ENCODE data around the gene SUFU. TPM values are rescaled to one million over a fixed set of nuclear protein-coding genes. Genes with fewer than 3 reads are reported as not detected.

The SUFU gene
- total and polyA plus RNA-seq, 2 of the 13 experiments (the other 11 are each of a cell fraction or from before 2014, with no cell fraction given) = 2.9 to 5.5 TPM

DNA sequence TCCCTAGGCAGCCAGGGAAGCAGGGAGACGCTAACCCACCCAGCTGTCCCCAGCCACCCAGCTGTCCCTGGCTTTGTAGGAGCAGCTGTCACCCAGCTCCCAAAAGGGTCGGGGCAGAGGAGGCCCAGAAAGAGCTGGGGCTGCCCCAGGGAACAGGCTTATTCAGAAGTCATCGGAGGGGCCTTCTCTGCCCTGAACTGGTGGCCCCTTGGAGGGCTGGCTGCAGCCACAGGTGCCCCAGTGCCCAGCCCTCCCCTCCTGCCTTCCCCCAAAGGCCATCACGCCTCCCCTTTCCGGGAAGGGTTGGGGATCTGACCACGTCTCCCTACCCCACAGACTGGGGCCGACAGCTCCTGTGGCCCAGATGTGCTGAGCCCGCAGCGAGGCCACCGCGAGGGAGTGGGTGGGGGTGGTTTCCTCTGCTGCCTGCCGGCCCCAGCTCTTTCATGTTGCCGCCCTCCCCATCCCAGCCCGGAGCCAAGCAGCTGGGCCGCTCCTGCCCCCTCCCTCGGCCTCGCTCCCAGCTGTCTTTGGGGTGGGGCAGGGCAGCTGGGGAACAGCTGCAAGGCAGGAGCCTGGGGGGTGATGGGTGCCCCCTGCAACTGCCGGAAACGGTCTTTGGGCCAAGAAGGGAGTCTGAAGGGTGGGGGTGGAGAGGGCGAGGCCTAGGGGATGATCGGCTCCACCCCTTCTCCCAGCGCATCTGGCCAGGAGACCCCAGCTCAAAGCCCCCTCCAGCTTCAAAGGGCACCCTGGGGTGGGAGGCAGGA, 157.3 kb downstream of the SUFU start (continued):
- TF ChIP-seq, protein P1, sequence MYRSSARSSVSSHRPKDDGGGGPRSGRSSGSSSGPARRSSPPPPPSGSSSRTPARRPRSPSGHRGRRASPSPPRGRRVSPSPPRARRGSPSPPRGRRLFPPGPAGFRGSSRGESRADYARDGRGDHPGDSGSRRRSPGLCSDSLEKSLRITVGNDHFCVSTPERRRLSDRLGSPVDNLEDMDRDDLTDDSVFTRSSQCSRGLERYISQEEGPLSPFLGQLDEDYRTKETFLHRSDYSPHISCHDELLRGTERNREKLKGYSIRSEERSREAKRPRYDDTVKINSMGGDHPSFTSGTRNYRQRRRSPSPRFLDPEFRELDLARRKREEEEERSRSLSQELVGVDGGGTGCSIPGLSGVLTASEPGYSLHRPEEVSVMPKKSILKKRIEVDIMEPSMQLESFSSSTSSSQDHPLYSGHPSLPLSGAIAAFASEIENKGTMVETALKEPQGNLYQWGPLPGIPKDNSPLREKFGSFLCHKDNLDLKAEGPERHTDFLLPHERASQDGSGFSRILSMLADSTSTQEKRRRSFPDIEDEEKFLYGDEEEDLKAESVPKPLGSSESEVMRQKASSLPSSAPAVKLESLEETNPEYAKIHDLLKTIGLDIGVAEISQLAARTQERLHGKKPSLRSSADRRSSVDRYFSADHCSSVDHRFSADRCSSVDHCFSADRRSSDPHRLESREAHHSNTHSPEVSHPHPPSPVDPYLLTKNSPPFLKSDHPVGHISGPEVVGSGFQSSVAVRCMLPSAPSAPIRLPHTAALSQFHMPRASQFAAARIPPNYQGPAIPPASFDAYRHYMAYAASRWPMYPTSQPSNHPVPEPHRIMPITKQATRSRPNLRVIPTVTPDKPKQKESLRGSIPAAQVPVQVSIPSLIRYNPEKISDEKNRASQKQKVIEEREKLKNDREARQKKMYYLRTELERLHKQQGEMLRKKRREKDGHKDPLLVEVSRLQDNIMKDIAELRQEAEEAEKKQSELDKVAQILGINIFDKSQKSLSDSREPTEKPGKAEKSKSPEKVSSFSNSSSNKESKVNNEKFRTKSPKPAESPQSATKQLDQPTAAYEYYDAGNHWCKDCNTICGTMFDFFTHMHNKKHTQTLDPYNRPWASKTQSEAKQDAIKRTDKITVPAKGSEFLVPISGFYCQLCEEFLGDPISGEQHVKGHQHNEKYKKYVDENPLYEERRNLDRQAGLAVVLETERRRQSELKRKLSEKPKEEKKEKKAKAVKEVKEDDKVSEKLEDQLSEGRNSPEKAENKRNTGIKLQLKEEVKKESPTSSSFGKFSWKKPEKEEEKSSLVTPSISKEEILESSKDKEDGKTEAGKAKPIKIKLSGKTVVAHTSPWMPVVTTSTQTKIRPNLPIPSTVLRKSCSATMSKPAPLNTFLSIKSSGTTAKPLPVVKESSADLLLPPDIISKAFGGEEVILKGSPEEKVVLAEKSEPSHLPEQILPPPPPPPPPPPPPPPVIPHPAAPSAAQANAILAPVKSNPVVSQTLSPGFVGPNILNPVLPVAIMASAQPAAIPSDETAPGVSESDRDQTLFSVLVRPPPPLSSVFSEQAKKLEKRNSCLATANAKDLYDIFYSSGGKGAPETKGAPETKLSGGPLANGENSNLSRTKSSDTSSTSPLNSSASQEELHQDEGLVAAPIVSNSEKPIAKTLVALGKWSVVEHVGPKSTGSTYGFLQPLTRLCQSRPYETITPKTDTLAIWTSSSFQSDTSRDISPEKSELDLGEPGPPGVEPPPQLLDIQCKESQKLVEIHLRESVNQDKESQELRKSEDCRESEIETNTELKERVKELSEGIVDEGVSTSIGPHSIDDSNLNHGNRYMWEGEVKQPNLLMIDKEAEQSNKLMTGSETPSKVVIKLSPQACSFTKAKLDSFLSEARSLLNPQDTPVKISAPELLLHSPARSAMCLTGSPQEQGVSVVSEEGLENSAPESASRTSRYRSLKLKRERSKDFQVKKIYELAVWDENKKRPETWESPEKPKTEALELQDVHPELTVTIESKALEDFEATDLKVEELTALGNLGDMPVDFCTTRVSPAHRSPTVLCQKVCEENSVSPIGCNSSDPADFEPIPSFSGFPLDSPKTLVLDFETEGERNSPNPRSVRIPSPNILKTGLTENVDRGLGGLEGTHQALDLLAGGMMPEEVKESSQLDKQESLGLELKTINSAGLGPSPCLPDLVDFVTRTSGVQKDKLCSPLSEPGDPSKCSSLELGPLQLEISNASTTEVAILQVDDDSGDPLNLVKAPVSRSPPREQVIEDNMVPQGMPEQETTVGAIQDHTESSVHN (CRISPR knock-in tag; IDR thresholded peaks at IDR 0.05) = no peak
- TF ChIP-seq, protein P2, sequence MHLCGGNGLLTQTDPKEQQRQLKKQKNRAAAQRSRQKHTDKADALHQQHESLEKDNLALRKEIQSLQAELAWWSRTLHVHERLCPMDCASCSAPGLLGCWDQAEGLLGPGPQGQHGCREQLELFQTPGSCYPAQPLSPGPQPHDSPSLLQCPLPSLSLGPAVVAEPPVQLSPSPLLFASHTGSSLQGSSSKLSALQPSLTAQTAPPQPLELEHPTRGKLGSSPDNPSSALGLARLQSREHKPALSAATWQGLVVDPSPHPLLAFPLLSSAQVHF (CRISPR knock-in tag; IDR thresholded peaks at IDR 0.05) = no peak
- TF ChIP-seq ZNF567 (CRISPR knock-in tag; IDR thresholded peaks at IDR 0.05; ENCODE audit: borderline replicate concordance) (no peak), ZNF256 (CRISPR knock-in tag; conservative IDR thresholded peaks at IDR 0.05) (no peak), ZNF33A (CRISPR knock-in tag; IDR thresholded peaks at IDR 0.05; ENCODE audit: borderline replicate concordance) (no peak), PAX8 (CRISPR knock-in tag; IDR thresholded peaks at IDR 0.05; ENCODE audit: borderline replicate concordance) (no peak; the same call in 1 of the 2 replicates), POLR2AphosphoS5 (IDR thresholded peaks at IDR 0.05; ENCODE audit: low read depth, low read length) (no peak), ZNF878 (CRISPR knock-in tag; IDR thresholded peaks at IDR 0.05) (no peak)
- TF ChIP-seq, protein P3, sequence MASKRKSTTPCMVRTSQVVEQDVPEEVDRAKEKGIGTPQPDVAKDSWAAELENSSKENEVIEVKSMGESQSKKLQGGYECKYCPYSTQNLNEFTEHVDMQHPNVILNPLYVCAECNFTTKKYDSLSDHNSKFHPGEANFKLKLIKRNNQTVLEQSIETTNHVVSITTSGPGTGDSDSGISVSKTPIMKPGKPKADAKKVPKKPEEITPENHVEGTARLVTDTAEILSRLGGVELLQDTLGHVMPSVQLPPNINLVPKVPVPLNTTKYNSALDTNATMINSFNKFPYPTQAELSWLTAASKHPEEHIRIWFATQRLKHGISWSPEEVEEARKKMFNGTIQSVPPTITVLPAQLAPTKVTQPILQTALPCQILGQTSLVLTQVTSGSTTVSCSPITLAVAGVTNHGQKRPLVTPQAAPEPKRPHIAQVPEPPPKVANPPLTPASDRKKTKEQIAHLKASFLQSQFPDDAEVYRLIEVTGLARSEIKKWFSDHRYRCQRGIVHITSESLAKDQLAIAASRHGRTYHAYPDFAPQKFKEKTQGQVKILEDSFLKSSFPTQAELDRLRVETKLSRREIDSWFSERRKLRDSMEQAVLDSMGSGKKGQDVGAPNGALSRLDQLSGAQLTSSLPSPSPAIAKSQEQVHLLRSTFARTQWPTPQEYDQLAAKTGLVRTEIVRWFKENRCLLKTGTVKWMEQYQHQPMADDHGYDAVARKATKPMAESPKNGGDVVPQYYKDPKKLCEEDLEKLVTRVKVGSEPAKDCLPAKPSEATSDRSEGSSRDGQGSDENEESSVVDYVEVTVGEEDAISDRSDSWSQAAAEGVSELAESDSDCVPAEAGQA (IDR thresholded peaks at IDR 0.05; ENCODE audit: low read depth) = no peak
- TF ChIP-seq, protein P3 (CRISPR knock-in tag; IDR thresholded peaks at IDR 0.05; ENCODE audit: borderline replicate concordance) = no peak
- TF ChIP-seq, protein P4, sequence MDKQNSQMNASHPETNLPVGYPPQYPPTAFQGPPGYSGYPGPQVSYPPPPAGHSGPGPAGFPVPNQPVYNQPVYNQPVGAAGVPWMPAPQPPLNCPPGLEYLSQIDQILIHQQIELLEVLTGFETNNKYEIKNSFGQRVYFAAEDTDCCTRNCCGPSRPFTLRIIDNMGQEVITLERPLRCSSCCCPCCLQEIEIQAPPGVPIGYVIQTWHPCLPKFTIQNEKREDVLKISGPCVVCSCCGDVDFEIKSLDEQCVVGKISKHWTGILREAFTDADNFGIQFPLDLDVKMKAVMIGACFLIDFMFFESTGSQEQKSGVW (CRISPR knock-in tag; IDR thresholded peaks at IDR 0.05; ENCODE audit: borderline replicate concordance) = no peak

Data from HepG2 (cell line).